HG03060 (cell line): Measurements from ENCODE around the gene ABCD3.
"Not testable (repeated sequence)": the region's sequence is repeated elsewhere in the genome, so short reads cannot be mapped to it uniquely, and the experiment has no call there.

Experiments used
- ATAC-seq: cut with Tn5 transposase; IDR thresholded peaks from one replicate; pipeline ENCODE4 v1.9.1; 2021; ENCODE audit warnings: low read depth, moderate number of reproducible peaks; ENCODE audit not compliant: unreplicated experiment

Gene ABCD3

GRCh38 chr1:94411237-94411636, 7.0 kb upstream of the ABCD3 start:
- peak; percentile 87 for ATAC-seq

GRCh38 chr1:94413311-94413710, 4.9 kb upstream of the ABCD3 start:
- no peak for ATAC-seq

- no peak for ATAC-seq
These were observed 1.1 kb upstream of the ABCD3 start for GRCh38 chr1:94416901-94417727.

GRCh38 chr1:94417728-94417977, 536 bp upstream of the ABCD3 start:
- ATAC-seq, result no peak

- no peak for ATAC-seq
These were observed 771 bp downstream of the ABCD3 start for GRCh38 chr1:94418664-94419655.

DNA sequence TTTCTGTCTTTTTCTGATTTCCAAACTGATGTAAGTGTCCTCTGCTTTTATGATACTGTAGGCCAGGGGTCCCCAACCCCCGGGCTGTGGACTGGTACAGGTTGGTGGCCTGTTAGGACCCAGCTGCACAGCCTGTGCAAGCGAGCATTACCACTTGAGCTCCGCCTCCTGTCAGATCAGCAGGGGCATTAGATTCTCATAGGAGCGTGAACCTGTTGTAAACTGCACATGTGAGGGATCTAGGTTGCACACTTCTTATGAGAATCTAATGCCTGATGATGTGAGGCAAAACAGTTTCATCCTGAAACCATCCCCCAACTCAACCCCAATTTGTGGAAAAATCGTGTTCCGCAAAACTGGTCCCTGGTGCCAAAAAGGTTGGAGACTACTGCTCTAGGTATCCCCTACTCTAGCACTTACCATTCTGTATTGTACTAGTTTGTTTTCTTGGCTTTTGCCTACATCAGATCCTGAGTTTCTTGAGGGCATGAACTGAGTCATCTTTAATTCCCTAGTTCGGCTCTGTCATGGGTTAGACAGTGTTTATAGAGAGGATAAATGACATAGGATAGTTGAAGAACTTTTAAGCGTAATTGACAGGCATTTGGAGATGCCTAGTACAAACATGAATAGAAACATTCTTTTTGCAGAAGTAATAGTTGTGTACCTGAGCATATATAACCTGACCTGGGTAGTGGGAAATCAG, 4.1 kb downstream of the ABCD3 start:
- no peak for ATAC-seq

DNA sequence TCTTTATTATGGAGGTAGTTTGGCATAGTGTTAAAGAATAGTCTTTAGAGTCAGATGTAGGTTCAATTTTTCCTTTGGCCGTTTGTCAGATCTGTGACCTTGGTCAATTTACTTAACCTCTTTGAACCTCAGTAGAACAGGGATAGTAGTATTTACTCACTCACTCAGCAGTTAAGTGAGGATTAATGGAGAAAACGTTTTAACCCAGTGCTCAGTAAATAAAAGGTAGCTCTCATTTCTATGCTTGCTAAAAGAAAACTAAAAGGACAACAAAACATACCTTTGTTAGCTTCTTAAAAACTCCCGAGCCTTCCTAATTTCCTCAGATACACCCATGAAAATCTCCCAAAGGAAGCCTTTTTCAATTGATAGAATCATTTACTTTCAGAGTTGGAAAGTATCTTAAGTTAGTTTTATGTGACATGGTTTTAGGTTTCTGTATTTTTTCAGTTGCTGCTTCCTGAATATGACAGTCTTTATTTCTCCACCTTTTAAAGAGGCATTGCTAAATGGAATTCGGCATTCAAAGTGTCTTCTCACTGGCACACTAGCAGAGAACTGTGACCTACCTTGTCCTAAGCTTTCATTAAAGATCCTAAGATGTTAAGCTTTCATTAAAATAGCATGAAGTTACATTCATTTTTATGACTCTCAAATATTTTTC, 7.8 kb downstream of the ABCD3 start:
- ATAC-seq, result no peak

- ATAC-seq, result not testable (repeated sequence)
These were observed 8.3 kb downstream of the ABCD3 start for GRCh38 chr1:94426485-94426870.

GRCh38 chr1:94428441-94428840, 10.3 kb downstream of the ABCD3 start:
- ATAC-seq, result no peak

- not testable (repeated sequence) for ATAC-seq
These were observed 10.8 kb downstream of the ABCD3 start for GRCh38 chr1:94428927-94429528.

DNA sequence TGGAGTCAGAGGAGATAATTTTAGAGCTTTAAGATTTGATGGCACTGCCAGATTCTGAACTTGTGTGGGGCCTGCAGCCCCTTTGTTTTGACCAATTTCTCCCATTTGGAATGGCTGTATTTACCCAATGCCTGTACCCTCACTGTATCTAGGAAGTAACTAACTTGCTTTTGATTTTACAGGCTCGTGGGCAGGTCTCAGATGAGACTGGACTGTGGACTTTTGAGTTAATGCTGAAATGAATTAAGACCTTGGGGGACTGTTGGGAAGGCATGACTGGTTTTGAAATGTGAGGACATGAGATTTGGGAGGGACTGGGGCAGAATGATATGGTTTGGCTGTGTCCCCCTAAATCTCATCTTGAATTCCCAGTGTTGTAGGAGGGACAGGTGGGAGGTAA, 11.9 kb downstream of the ABCD3 start:
- not testable (repeated sequence) for ATAC-seq

- ATAC-seq, result no peak
These were observed 15.7 kb downstream of the ABCD3 start for GRCh38 chr1:94433866-94434265.

- no peak for ATAC-seq
These were observed 16.3 kb downstream of the ABCD3 start for GRCh38 chr1:94434365-94435045.

GRCh38 chr1:94438692-94439276, 20.6 kb downstream of the ABCD3 start:
- no peak for ATAC-seq

DNA sequence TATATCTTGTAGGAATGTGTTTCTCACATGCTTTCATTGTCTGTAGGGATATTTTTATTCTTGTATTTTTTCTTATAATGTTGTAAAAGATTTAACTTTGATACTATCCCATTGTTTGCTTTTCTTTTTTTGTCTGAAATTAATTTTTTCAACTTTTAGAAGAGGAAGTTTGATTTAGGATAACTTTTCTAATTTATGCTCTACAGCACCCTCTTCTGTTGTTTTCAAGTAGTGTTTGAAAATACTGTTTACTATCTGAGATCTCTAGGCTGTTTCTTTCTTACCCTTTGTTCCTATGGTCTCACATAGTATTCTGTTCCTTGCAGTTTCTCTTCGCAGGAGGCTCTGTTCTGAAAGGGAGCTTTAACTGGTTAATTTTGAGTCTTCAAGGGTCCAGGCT, 21.9 kb downstream of the ABCD3 start:
- no peak for ATAC-seq

- ATAC-seq, result not testable (repeated sequence)
These were observed 24.9 kb downstream of the ABCD3 start for GRCh38 chr1:94443067-94443466.

DNA sequence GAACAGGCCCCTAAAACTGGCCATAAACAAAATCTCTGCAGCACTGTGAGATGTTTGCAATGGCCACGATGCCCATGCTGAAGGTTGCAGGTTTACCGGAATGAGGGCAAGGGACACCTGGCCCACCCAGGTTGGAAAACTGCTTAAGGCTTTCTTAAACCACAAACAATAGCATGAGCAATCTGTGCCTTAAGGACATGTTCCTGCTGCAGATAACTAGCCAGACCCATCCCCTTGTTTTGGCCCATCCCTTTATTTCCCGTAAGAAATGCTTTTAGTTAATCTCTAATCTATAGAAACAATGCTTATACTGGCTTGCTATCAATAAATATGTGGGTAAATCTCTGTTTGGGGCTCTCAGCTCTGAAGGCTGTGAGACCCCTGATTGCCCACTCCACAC, 26.6 kb downstream of the ABCD3 start:
- not testable (repeated sequence) for ATAC-seq

- not testable (repeated sequence) for ATAC-seq
These were observed 27.5 kb downstream of the ABCD3 start for GRCh38 chr1:94445733-94446132.

DNA sequence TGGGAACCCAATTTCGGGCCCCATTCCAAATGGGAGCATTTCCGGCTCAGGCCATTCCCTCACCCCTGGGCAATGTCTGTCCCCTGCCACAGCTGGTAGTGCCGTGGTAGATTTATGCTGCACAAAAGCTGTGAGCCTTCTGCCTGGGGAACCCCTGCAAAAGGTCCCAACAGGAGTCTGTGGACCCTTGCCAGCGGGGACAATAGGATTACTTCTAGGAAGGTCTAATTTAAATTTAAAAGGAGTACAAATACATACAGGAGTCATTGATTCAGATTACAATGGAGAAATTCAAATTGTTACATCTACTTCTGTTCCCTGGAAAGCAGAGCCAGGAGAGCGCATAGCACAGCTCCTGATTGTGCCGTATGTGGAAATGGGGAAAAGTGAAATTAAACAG, 28.0 kb downstream of the ABCD3 start:
- not testable (repeated sequence) for ATAC-seq
